Smooth muscle cell (in vitro differentiated cells): Measurements from ENCODE around the gene ABHD17C. TPM values are rescaled to one million over a fixed set of nuclear protein-coding genes. Genes with fewer than 3 reads are reported as not detected.

Experiments used
- DNase-seq: peaks from one replicate; lab custom pipeline; 2025; ENCODE audit not compliant: unreplicated experiment; lab: John Stamatoyannopoulos, UW
- H2AFZ ChIP-seq: fragments of 200-600 bp; sonication (generic); 2 replicates; pipeline ENCODE4 v1.6.0; 2016; ENCODE audit warnings: antibody characterized with exemption, low read depth, mild to moderate bottlenecking
- H3F3A ChIP-seq: fragments of 200-600 bp; sonication (generic); 2 replicates; pipeline ENCODE4 v1.6.0; 2017; ENCODE audit warnings: antibody characterized with exemption, low read depth
- H3K27ac ChIP-seq: fragments of 200-600 bp; sonication (generic); 2 replicates; pipeline ENCODE4 v1.5.1; 2016; ENCODE audit warnings: low read depth, mild to moderate bottlenecking
- H3K27me3 ChIP-seq: fragments of 200-600 bp; sonication (generic); 2 replicates; pipeline ENCODE4 v1.6.1; 2016; ENCODE audit warnings: low read depth, mild to moderate bottlenecking
- H3K36me3 ChIP-seq: fragments of 200-600 bp; sonication (generic); 2 replicates; pipeline ENCODE4 v1.5.1; 2016; ENCODE audit warnings: low read depth
- H3K4me1 ChIP-seq: fragments of 200-600 bp; sonication (generic); 2 replicates; pipeline ENCODE4 v1.5.1; 2016; ENCODE audit warnings: low read depth
- H3K4me2 ChIP-seq: fragments of 200-600 bp; sonication (generic); 2 replicates; pipeline ENCODE4 v1.6.0; 2016; ENCODE audit warnings: mild to moderate bottlenecking
- H3K4me3 ChIP-seq: fragments of 200-600 bp; sonication (generic); 2 replicates; pipeline ENCODE4 v1.5.1; 2016; ENCODE audit warnings: mild to moderate bottlenecking
- H3K79me2 ChIP-seq: fragments of 200-600 bp; sonication (generic); 2 replicates; pipeline ENCODE4 v1.6.0; 2016; ENCODE audit warnings: low read depth, mild to moderate bottlenecking
- H3K9ac ChIP-seq: fragments of 200-600 bp; sonication (generic); 2 replicates; pipeline ENCODE4 v1.6.0; 2016; ENCODE audit warnings: low read depth
- H3K9me3 ChIP-seq: fragments of 200-600 bp; sonication (generic); replicated peaks from 2 replicates; pipeline ENCODE4 v1.5.1; 2016; ENCODE audit warnings: low read depth
- H4K20me1 ChIP-seq: fragments of 200-600 bp; sonication (generic); 2 replicates; pipeline ENCODE4 v1.6.0; 2016; ENCODE audit warnings: low read depth
- WGBS: methylation state at CpG from one replicate; pipeline ENCODE4 v1.1.7; 2016; ENCODE audit warnings: low lambda C conversion rate; 5-methylcytosine and 5-hydroxymethylcytosine counted together
- polyA plus RNA-seq: library from polyadenylated mRNA; unstranded; fragments of >200 nt; fragmentation: Nextera tagmentation; extraction: Ambion mirVana; gene quantifications from 2 replicates; pipeline ENCODE4 v1.2.1, GENCODE V29; 2016
- total RNA-seq: library from RNA; depleted of rRNA; stranded (reverse); fragments of >200 nt; gene quantifications from 2 replicates; pipeline ENCODE4 v1.2.3, GENCODE V29; 2014
- TF ChIP-seq, protein P1 (sequence below): fragments of 200-600 bp; sonication (generic); IDR thresholded peaks from 2 replicates; pipeline ENCODE4 v1.5.1; 2017; ENCODE audit warnings: borderline replicate concordance, mild to moderate bottlenecking, antibody characterized with exemption; ENCODE audit not compliant: insufficient read depth, poor library complexity, severe bottlenecking

The ABHD17C gene
- total and polyA plus RNA-seq, 2 experiments from 2014 or later = 3.1 to 4.1 TPM

DNA sequence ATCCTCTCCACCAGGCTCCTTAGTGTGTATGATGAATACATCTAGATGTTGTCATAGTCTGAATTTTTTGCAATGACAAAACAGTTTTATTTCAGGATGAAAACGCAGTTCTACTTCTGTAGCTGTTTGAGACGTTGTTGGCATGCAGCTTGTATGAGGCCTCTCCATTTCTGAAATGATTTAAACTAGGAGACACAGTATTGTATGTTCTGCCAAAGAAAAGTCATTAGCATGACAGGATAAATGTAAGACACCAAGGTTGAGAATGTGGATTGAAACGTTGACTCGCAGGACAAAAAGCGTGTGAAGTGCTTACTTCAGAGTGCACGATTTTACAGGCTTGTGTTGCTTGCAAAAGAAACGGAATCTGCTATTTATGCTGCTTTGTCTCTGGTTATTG is 35.3 kb downstream of the ABHD17C start:
- Histone ChIP-seq H4K20me1 (peaks cover 12% of the 10 kb centered on the region), H3K36me3 (no peaks in the 10 kb centered on the region), H2AFZ (no peak overlapping the region), H3K4me3 (no peak overlapping the region), H3K4me2 (no peak overlapping the region), H3F3A (no peaks in the 10 kb centered on the region), H3K9me3 (no peaks in the 10 kb centered on the region), H3K27ac (no peak overlapping the region), H3K4me1 (no peaks in the 10 kb centered on the region), H3K27me3 (no peaks in the 10 kb centered on the region), H3K79me2 (no peaks in the 10 kb centered on the region), H3K9ac (no peak overlapping the region)
- 91% methylated on average over 7 of the region's 7 CpGs for WGBS
- DNase-seq = no peak
- TF ChIP-seq, protein P1, sequence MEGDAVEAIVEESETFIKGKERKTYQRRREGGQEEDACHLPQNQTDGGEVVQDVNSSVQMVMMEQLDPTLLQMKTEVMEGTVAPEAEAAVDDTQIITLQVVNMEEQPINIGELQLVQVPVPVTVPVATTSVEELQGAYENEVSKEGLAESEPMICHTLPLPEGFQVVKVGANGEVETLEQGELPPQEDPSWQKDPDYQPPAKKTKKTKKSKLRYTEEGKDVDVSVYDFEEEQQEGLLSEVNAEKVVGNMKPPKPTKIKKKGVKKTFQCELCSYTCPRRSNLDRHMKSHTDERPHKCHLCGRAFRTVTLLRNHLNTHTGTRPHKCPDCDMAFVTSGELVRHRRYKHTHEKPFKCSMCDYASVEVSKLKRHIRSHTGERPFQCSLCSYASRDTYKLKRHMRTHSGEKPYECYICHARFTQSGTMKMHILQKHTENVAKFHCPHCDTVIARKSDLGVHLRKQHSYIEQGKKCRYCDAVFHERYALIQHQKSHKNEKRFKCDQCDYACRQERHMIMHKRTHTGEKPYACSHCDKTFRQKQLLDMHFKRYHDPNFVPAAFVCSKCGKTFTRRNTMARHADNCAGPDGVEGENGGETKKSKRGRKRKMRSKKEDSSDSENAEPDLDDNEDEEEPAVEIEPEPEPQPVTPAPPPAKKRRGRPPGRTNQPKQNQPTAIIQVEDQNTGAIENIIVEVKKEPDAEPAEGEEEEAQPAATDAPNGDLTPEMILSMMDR = no peak

- Histone ChIP-seq H4K20me1 (peaks cover 12% of the 10 kb centered on the region), H2AFZ (no peak overlapping the region), H3K9ac (no peak overlapping the region), H3K4me3 (no peak overlapping the region), H3K4me1 (no peaks in the 10 kb centered on the region), H3F3A (no peaks in the 10 kb centered on the region), H3K4me2 (no peak overlapping the region), H3K79me2 (no peaks in the 10 kb centered on the region), H3K36me3 (no peaks in the 10 kb centered on the region), H3K9me3 (no peaks in the 10 kb centered on the region), H3K27ac (no peak overlapping the region), H3K27me3 (no peaks in the 10 kb centered on the region)
- WGBS = 44% methylated on average over 6 of the region's 6 CpGs
- DNase-seq = no peak
- TF ChIP-seq, protein P1 = no peak
Observed at GRCh38 chr15:80730926-80731325, 35.8 kb downstream of the ABHD17C start.

GRCh38 chr15:80732167-80732566 is 37.1 kb downstream of the ABHD17C start:
- H3K4me3 ChIP-seq = no peak overlapping the region
- H3K9me3 ChIP-seq = no peaks in the 10 kb centered on the region
- H3K27me3 ChIP-seq = no peaks in the 10 kb centered on the region
- H3K9ac ChIP-seq = no peak overlapping the region
- 81% methylated on average over 6 of the region's 6 CpGs for WGBS
- H3K4me2 ChIP-seq = no peak overlapping the region
- H2AFZ ChIP-seq = no peak overlapping the region
- no peaks in the 10 kb centered on the region for H3K4me1 ChIP-seq
- H3K79me2 ChIP-seq = no peaks in the 10 kb centered on the region
- H3F3A ChIP-seq = no peaks in the 10 kb centered on the region
- H4K20me1 ChIP-seq = peaks cover 12% of the 10 kb centered on the region
- H3K27ac ChIP-seq = no peak overlapping the region
- no peaks in the 10 kb centered on the region for H3K36me3 ChIP-seq
- TF ChIP-seq, protein P1 = no peak
- DNase-seq = no peak

- TF ChIP-seq, protein P1 = no peak
- no peaks in the 10 kb centered on the region for H3K27me3 ChIP-seq
- peaks cover 12% of the 10 kb centered on the region for H4K20me1 ChIP-seq
- H3K4me3 ChIP-seq = no peak overlapping the region
- H3K9ac ChIP-seq = no peak overlapping the region
- no peaks in the 10 kb centered on the region for H3K4me1 ChIP-seq
- DNase-seq = no peak
- no peaks in the 10 kb centered on the region for H3K36me3 ChIP-seq
- WGBS = 91% methylated on average over 5 of the region's 5 CpGs
- H3K27ac ChIP-seq = no peak overlapping the region
- no peak overlapping the region for H3K4me2 ChIP-seq
- no peak overlapping the region for H2AFZ ChIP-seq
- no peaks in the 10 kb centered on the region for H3K79me2 ChIP-seq
- no peaks in the 10 kb centered on the region for H3K9me3 ChIP-seq
- no peaks in the 10 kb centered on the region for H3F3A ChIP-seq
Observed at GRCh38 chr15:80732818-80733217, 37.7 kb downstream of the ABHD17C start.
